Mucosa of stomach (tissue), 1 donor: Measurements from ENCODE around the gene CLDN20.
"Not testable (repeated sequence)": the region's sequence is repeated elsewhere in the genome, so short reads cannot be mapped to it uniquely, and the experiment has no call there.

Source experiments
- H3K27me3 ChIP-seq: one replicate; pipeline ENCODE4 v1.7.0; 2013; ENCODE audit warnings: mild to moderate bottlenecking, low read length; ENCODE audit not compliant: control insufficient read depth, insufficient read depth
- H3K36me3 ChIP-seq: one replicate; pipeline ENCODE4 v1.7.0; 2013; ENCODE audit warnings: low read length; ENCODE audit not compliant: control insufficient read depth, insufficient read depth
- H3K4me1 ChIP-seq: one replicate; pipeline ENCODE4 v1.7.0; 2013; ENCODE audit warnings: mild to moderate bottlenecking, low read length; ENCODE audit not compliant: control insufficient read depth, insufficient read depth
- H3K4me3 ChIP-seq: one replicate; pipeline ENCODE4 v1.7.0; 2013; ENCODE audit warnings: low read length
- H3K9ac ChIP-seq: one replicate; pipeline ENCODE4 v1.7.0; 2013; ENCODE audit warnings: mild to moderate bottlenecking, low read length, moderate library complexity
- H3K9me3 ChIP-seq: one replicate; pipeline ENCODE4 v1.7.0; 2013; ENCODE audit warnings: mild to moderate bottlenecking, low read length, moderate library complexity; ENCODE audit not compliant: control insufficient read depth
- donor health status: Pancreatic carcinoma.

The CLDN20 gene

GRCh38 chr6:155263373-155264063 lies at the start of gene CLDN20:
Gene CLDN20 (plus strand): TSS chr6:155264013. CDS start chr6:155275720, 11,707 bp downstream.
- H3K9ac ChIP-seq, result no peak within 1 kb of the TSS
- no peaks in the 10 kb centered on the region for H3K27me3 ChIP-seq
- peaks cover 7% of the 10 kb centered on the region for H3K36me3 ChIP-seq
- no peak within 1 kb of the TSS for H3K4me3 ChIP-seq
- no peaks in the 10 kb centered on the region for H3K9me3 ChIP-seq
- no peaks in the 10 kb centered on the region for H3K4me1 ChIP-seq

DNA sequence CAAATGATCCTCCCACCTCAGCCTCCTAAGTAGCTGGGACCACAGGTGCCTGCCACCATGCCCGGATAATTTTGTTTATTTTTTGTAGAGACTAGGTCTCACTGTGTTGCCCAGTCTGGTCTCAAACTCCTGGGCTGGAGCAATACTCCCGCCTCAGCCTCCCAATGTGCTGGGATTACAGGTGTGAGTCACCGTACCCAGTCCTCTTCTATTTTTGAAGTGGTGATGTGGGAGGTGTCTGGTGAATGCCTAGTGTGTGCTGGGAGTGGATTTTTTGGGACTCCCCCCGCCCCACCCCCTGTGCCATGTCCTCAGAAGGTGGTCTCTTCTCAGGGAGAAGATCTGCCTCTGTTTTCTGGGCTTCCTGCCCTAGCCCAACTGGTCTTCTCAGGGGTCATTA lies 47.9 kb upstream of the CLDN20 start:
- Histone ChIP-seq H3K9me3 (no peaks in the 10 kb centered on the region), H3K4me3 (no peak overlapping the region), H3K9ac (no peak overlapping the region), H3K36me3 (no peaks in the 10 kb centered on the region), H3K27me3 (no peaks in the 10 kb centered on the region), H3K4me1 (no peaks in the 10 kb centered on the region)

DNA sequence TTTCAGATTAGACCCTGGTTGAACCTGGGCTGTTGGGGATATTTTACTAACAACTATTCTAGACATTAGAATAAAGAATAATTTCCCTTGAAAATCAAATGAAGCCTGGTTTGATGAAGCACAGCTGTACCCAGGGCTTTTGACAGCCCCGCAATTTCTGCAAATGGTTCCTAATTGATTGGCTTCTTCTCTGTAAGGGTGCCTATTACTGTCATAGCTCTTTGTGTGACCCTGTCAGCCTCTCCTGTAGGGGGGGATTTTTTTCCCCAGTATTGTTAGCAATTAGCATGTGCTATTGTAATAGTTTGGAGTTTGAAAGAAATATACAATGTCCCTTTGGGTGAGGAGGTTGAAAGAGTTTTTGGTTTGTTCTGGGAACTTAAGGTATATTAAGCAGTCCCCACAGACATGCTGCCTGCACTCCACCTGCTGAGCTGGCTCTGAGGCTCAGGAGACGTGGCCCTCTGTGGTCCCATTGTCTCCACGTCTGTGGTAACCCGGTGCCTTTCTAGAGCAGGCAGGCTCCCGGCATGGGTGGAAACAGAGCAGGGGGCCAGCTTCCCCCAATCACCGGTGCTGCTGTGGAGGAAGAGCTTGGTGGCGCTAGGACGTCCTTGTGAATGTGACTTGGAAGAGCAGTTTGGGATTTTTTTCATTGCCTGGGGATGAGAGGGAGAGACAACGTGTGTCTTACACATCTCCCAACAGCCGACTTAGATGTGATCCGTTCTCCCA lies 47.3 kb upstream of the CLDN20 start:
- Histone ChIP-seq H3K27me3 (no peaks in the 10 kb centered on the region), H3K4me3 (no peak overlapping the region), H3K36me3 (no peaks in the 10 kb centered on the region), H3K4me1 (no peaks in the 10 kb centered on the region), H3K9ac (no peak overlapping the region), H3K9me3 (no peaks in the 10 kb centered on the region)

- H3K27me3 ChIP-seq, H3K4me3 ChIP-seq, H3K9me3 ChIP-seq, H3K9ac ChIP-seq, H3K4me1 ChIP-seq, H3K36me3 ChIP-seq: not testable (repeated sequence)
Observed at GRCh38 chr6:155218711-155219110, 45.1 kb upstream of the CLDN20 start.

GRCh38 chr6:155219299-155219698 lies 44.5 kb upstream of the CLDN20 start:
- Histone ChIP-seq H3K4me1 (no peaks in the 10 kb centered on the region), H3K9ac (no peak overlapping the region), H3K9me3 (no peaks in the 10 kb centered on the region), H3K36me3 (no peaks in the 10 kb centered on the region), H3K4me3 (no peak overlapping the region), H3K27me3 (no peaks in the 10 kb centered on the region)

GRCh38 chr6:155219858-155220301 lies 43.9 kb upstream of the CLDN20 start:
- H3K27me3 ChIP-seq, result no peaks in the 10 kb centered on the region
- H3K36me3 ChIP-seq, result no peaks in the 10 kb centered on the region
- H3K9ac ChIP-seq, result no peak overlapping the region
- H3K4me1 ChIP-seq, result no peaks in the 10 kb centered on the region
- no peak overlapping the region for H3K4me3 ChIP-seq
- no peaks in the 10 kb centered on the region for H3K9me3 ChIP-seq

GRCh38 chr6:155221086-155221485 lies 42.7 kb upstream of the CLDN20 start:
- no peaks in the 10 kb centered on the region for H3K36me3 ChIP-seq
- no peaks in the 10 kb centered on the region for H3K4me1 ChIP-seq
- no peaks in the 10 kb centered on the region for H3K9me3 ChIP-seq
- no peak overlapping the region for H3K4me3 ChIP-seq
- H3K27me3 ChIP-seq, result no peaks in the 10 kb centered on the region
- H3K9ac ChIP-seq, result no peak overlapping the region

DNA sequence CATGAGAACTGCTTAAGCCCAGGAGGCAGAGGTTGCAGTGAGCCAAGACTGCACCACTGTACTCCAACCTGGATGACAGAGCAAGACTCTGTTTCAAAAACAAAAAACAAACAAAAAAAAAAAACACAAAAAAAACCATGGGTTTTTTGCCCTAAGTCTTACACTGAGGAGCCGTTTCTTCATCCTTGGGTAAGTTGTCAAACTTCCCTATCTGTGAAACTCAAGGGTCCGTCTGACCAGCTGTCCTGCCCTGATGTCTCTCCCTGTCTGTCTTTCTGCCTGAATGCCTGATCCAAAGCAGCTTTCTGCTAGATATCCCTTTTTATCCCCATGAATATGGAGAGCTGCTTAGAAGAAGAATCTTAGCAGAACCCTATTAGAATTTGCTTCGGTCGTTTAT lies 41.3 kb upstream of the CLDN20 start:
- Histone ChIP-seq H3K4me1 (no peaks in the 10 kb centered on the region), H3K4me3 (no peak overlapping the region), H3K9me3 (no peaks in the 10 kb centered on the region)

GRCh38 chr6:155223646-155224451 lies 40.0 kb upstream of the CLDN20 start:
- no peak overlapping the region for H3K9ac ChIP-seq
- no peaks in the 10 kb centered on the region for H3K9me3 ChIP-seq
- H3K4me1 ChIP-seq, result no peaks in the 10 kb centered on the region
- no peaks in the 10 kb centered on the region for H3K36me3 ChIP-seq
- H3K27me3 ChIP-seq, result no peaks in the 10 kb centered on the region
- H3K4me3 ChIP-seq, result no peak overlapping the region

More for the DNA sequence above, 41.3 kb upstream of the CLDN20 start:
- Histone ChIP-seq H3K36me3 (no peaks in the 10 kb centered on the region), H3K9ac (no peak overlapping the region), H3K27me3 (no peaks in the 10 kb centered on the region)

- H3K9ac ChIP-seq, result no peak overlapping the region
- no peaks in the 10 kb centered on the region for H3K4me1 ChIP-seq
- H3K9me3 ChIP-seq, result no peaks in the 10 kb centered on the region
- no peak overlapping the region for H3K4me3 ChIP-seq
- H3K27me3 ChIP-seq, result no peaks in the 10 kb centered on the region
- H3K36me3 ChIP-seq, result no peaks in the 10 kb centered on the region
Observed at GRCh38 chr6:155224618-155225017, 39.2 kb upstream of the CLDN20 start.

DNA sequence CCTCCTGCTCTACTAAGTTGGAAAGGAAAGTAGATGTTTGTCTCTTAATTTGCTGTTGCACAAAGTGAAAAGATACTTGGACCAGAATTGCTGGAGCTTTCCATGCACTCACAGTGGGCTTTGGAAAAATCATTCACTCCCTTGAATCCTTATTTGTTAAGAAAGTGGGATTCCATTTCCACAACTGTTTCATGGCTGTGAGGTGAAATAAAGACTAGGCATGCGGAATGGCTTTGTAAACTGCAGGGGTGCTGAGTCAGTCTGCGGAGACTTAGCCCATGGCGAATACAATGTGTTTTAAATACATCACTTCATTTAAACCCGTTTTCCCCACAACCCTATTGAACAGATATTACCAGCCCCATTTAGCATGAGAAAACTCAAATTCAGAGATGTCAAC lies 36.8 kb upstream of the CLDN20 start:
- no peaks in the 10 kb centered on the region for H3K36me3 ChIP-seq
- H3K9me3 ChIP-seq, result no peaks in the 10 kb centered on the region
- no peaks in the 10 kb centered on the region for H3K27me3 ChIP-seq
- no peak overlapping the region for H3K9ac ChIP-seq
- no peak overlapping the region for H3K4me3 ChIP-seq
- H3K4me1 ChIP-seq, result no peaks in the 10 kb centered on the region
